Activated effector memory CD4-positive, alpha-beta T cell treated with anti-CD3 and anti-CD28 coated beads, Interleukin-2, amount 50 U/mL, for 16 hours (primary cell): ENCODE data around the gene CNTN4.

Experiments used
- DNase-seq: peaks from one replicate; pipeline ENCODE4 v3.0.0-alpha.2; 2020

CNTN4 gene

DNA sequence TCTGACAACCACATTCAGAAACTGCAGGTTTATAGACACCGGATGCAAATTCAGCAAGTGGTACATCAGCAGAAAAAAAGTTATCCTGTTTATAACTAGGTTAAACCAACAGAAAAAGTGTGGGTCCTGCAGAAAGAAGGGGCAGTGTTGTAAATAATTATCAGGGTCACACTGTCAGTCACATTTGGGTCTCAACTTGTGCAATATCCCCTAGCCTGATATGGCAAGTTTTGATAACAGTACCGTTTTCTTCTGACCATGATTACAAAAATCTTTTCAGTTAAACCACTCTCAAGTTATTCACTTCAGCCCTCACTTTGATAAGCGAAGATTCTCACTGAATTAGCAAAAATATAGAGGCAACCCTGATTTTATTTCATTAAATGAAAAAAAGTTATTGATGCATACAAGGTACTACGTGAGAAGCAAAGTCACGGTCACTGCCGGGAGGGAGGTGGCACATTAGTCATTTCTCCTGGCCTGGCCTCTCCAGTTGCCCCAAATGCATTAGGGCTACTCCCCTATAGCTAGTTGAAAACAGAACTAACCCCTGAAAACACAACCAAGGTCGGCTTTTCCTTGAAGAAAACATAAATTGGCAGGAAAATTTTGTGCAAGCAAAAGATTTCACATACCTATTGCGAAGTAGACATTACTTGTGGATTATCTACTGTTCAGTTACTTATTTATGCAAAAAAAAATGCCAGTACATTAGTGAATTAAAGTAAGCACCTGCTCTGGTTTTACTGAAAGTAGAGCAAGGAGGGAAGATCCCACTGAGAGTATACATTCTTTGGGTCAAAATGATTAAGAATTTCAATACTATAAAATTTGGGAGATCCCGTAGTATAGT is 982.9 kb downstream of the CNTN4 start:
- DNase-seq = no peak

DNA sequence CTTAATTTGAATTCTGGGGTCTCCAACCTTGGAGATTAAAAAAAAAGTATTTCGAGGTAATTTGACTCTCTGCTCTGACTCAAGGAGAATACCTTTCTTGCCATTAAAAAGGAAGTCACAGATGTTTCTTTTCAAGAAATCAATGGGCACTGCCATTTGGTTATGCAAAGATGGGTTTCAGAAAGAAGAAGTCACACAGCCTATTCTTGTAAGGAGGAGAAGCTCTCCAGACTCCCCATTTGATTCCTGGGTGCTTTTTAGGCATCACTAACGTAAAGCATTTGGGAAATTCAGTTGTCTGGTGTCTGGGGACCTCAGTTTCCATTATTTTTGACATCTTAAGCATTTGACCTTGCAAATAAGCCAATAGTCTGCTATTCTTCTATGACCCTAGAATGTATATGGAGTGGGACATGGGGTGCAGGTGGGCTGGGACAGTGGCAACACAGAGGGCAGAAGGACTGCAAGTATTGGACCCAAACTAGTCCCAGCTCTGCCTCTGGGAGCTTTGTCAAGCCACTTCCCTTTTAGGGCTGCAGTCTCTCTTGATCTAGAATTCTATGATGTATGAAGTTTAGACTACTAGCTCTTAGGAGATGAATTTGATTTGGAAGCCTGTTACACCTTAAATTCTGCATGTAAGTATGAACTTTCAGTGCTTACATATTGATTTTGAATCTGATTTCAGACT is 983.7 kb downstream of the CNTN4 start:
- no peak for DNase-seq

DNA sequence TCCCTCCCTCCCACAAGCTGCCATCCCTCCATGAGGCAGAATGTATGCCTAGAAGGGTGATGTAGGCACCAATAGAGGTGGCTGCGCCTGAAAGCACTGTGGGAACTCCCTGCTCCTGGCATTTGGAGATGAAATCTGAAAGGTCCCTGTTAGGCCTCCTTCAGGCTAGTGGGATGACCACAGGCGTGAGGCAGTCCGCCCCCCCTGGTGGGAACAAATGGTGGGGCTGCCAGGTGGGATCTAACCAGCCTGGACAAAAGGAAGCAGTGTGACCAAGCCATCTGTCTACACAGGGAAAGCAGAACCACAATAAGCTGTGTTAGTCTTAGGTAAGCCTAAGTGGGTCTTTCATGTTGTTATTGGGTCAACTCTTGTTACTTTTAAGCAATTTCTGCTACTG is 986.2 kb downstream of the CNTN4 start:
- DNase-seq = no peak

DNA sequence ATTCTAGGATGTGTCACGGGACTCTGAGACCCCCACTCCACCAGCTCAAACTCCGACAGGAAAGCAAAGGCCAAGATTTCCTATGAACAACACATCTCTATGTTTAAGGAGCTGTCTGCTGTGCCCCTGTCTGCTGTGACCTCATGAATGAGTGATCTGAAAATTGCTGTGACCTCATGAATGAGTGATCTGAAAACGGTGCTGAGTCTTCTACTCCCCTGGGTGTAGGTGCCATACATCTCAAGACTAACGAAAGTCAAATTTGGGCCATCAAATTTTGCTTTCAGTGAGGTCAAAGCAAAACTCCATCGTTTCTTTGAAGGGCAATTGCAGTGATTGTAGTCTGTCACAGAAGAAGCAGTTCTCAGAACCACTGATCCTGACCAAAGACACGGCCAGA is 987.1 kb downstream of the CNTN4 start:
- no peak for DNase-seq

DNA sequence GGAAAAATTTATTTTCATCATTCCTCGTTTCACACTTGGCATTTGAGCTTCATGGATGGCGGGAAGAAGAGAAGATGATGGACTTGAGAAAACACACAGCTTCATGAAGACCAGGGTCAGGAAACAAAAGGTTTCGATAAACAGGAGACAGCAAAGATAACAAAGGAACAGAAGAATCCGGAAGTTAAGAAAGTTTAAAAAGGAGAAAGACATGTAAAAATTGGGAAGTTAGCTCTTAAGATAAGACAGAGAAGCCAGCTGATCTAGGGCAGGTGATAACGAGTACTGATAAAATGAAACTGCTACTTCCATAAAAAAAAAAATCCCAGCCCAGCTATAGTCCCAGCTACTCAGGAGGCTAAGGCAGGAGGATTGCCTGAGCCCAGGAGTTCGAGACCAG is 987.6 kb downstream of the CNTN4 start:
- DNase-seq = no peak

DNA sequence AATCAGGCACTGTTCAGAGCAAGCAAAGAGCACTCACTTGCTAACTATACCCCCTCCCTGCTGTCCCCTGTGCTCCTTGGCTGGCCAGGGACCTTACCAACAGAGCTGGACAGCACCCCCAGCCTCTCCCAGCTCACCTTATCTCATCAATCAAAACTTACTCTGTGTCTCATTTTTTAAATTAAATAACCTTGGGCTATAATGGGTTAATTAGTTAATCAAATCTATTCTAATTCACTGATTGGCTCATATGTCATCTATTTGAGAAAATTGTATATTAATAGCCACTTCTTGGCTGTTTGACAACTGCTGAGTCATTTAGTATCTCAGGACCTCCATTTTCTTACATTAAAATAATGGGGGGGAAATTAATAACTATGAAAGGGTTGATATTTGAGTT is 988.6 kb downstream of the CNTN4 start:
- no peak for DNase-seq

DNA sequence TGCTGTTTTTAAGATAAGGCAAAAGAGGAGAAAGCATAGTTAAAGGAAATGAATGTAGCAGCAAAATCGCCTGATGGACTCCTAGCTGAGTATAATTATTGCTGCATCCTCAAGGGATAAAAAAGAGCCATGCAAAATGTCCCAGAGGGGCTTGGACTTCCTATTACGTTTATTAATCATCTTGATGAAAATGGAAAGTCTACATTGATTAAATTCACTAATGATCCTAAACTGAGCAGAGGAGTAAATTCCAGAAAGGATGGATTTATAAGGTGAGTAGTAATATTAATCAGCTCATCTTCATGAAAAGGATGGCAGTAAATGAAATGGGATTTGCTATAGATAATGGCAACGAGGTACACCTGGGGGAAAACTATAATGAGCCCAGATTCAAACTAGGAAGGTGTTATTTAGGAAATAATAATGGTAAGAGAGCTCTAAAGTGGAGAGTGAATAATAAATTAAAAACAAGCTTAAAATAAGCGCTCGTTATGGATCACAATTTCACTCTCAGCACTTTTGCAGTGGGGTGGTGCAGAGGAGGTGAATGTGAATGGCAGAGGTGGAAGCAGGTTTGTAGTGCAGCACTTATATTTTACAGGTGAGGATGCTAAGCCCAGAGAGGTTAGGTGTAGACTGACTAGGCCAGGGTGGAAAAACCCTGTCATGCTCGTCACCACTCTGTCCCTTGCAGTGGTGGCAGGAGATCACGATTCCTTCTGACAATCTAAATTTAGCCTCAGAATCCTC is 989.2 kb downstream of the CNTN4 start:
- no peak for DNase-seq

DNA sequence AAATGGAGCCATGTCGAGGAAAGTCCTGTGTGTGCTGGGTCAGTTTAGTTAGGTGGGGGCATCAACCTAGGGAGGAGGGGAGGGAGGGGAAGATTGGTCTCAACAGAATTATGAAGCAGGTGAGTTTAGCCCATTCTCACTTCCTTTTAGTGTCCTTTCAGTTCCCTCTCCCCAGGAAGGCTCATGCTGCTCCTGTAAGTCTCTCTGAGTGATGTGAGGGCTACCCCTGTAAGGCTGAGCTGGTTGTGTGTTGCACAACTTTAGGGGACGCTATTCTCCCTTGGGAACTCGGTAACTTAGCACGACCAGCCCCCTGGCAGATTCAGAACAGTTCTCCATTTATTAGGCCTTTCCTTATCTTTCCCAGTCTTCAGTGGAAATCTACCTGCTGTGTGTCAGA is 990.4 kb downstream of the CNTN4 start:
- no peak for DNase-seq

DNA sequence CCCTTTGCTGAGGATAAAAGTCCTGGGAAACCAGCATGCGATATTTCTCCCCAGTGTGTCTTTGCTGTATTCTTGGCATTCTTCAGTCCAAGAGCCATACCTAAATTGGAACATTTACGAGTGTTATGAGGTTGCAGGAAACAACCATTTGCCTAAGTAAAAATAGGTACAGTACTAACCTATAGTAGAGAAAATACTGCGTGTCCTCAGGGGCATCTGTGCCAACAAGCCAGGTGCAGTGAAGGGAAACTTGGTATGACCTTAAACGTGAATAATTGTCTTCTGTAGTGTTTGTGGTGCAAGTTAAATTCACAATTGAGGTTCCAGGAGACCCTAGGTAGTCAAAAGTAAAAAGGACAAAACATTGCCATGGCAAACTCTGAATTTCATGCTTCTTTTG is 999.3 kb downstream of the CNTN4 start:
- no peak for DNase-seq

DNA sequence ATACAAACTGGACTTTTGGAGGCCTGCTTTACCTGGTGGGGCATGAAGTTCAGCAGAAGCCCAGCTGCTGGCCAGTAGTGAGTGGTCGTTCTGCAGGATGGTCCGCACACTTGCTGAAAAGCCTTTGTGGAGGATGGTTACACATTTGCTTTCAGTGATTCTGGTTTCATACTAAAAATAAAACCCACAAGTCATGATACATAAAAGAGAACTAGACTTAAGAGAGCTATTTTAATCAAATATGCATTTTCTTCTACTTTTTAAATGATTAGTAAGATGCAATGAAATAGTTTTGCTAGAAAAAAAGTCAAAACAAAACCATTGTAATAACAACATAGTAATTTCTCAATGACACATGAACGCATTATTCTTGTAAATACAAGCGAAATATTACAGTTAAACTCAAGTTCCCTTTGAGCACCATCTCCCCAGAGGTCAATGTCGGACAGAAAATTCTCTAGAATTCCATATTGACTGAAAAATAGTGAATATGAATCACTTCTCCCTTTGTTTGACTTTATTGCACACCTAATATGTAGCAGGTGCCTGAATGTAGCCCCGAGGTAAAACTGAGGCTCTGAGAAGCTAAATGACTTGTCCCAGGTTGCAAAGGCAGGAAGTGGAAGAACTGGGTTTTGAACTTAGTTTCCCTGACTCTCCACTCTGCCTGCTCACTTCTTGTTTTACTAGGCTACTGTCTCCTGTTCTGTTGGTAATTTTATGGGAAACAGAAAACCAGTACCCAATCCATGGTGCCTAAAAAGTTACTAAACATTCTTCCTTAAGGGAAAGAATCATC is 1003.2 kb downstream of the CNTN4 start:
- DNase-seq = no peak

DNA sequence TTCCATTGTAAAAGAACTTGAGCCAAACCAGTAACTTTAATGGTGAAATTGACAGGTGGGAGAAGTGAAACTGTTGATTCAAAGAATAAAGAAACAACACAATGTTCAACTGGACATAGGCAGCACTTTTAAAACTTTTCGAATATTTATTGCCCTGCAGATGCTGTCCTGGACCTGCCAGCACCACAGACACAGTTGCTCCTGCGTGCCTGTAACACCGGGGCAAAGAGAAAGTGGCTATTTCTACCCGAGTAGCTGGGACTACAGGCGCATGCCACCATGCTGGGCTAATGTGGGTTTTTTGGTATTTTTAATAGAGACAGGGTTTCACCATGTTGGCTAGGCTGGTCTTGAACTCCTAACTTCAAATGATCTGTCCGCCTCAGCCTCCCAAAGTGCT is 1004.1 kb downstream of the CNTN4 start:
- DNase-seq = no peak

DNA sequence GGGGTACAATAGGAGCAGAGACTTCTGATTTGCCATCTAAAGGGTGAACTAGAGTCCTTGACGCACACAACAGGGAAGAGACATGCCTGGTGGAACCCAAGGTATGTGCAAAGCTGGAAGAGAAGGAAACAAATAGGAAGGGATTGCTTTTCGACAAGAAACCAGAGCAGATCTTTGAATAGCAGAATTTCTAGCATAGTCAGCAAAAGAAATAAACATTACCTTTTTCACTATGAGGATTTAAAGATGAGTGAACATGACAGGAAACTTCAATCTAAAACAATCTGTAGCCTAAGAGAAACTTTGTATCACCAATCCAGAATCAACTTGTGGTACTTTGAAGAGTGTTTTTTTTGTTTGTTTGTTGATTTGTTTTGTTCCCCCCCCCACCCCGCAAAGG is 1006.6 kb downstream of the CNTN4 start:
- DNase-seq = no peak

DNA sequence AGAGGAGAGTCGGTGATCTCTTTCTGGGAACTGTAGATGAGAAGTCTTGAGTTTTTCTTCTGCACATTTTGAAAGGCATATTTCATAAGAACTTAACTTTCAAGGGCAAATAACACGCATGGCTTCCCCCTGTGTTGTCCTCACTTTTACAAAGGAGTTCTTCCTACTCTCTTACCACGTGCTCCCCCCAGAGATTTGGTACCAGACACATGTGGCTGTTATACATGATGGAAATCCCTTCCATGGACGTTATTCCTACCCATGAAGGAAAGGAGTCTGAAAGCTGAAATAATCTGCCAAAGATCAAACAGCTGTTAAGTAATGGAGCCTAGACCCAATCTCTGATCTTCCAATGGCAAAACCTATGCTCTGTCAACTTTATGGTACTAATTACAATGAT is 1007.1 kb downstream of the CNTN4 start:
- DNase-seq = no peak

DNA sequence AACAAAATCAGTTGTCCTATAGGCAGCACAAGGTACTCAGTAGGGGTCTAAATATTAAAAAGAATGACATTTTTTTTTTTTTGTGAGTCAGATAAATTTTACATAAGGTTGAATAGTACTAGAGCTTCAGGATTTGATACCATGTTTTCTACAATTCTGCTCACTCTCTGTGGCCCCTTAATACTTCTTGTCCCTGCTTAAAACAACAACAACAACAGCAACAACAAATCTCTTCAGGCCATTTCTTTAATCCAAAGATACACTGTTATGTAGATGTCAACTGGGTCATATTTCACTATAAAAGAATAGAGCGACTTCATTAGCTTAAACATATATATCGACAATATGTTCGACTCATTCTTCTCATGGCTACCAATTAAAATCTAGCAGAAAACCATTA is 1008.5 kb downstream of the CNTN4 start:
- no peak for DNase-seq
